ENCODE data around the gene NELL1.

Gene NELL1

GRCh38 chr11:21465203-21465602, 795.8 kb downstream of the NELL1 start:
- TF ChIP-seq POLR2AphosphoS5 (IDR thresholded peaks at IDR 0.05; ENCODE audit: low read depth, low read length) (no peak), SIN3A (IDR thresholded peaks at IDR 0.05; ENCODE audit: borderline replicate concordance, insufficient read depth, low read length) (no peak), FOXP2 (optimal IDR thresholded peaks at IDR 0.05; ENCODE audit: borderline replicate concordance, extremely low read depth, extremely low read length, insufficient read depth) (no peak), TAF1 (IDR thresholded peaks at IDR 0.05; ENCODE audit: borderline replicate concordance, insufficient read depth, low read length) (no peak)
- TF ChIP-seq, protein P1, sequence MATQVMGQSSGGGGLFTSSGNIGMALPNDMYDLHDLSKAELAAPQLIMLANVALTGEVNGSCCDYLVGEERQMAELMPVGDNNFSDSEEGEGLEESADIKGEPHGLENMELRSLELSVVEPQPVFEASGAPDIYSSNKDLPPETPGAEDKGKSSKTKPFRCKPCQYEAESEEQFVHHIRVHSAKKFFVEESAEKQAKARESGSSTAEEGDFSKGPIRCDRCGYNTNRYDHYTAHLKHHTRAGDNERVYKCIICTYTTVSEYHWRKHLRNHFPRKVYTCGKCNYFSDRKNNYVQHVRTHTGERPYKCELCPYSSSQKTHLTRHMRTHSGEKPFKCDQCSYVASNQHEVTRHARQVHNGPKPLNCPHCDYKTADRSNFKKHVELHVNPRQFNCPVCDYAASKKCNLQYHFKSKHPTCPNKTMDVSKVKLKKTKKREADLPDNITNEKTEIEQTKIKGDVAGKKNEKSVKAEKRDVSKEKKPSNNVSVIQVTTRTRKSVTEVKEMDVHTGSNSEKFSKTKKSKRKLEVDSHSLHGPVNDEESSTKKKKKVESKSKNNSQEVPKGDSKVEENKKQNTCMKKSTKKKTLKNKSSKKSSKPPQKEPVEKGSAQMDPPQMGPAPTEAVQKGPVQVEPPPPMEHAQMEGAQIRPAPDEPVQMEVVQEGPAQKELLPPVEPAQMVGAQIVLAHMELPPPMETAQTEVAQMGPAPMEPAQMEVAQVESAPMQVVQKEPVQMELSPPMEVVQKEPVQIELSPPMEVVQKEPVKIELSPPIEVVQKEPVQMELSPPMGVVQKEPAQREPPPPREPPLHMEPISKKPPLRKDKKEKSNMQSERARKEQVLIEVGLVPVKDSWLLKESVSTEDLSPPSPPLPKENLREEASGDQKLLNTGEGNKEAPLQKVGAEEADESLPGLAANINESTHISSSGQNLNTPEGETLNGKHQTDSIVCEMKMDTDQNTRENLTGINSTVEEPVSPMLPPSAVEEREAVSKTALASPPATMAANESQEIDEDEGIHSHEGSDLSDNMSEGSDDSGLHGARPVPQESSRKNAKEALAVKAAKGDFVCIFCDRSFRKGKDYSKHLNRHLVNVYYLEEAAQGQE (IDR thresholded peaks at IDR 0.05; ENCODE audit: insufficient read depth in 1 of 2, low read depth in 2 of 2, low read length in 2 of 2), result no peak

- no peak for TF ChIP-seq TAF1 (IDR thresholded peaks at IDR 0.05; ENCODE audit: borderline replicate concordance, insufficient read depth, low read length)
- no peak for TF ChIP-seq SIN3A (IDR thresholded peaks at IDR 0.05; ENCODE audit: borderline replicate concordance, insufficient read depth, low read length)
- TF ChIP-seq, protein P1 (IDR thresholded peaks at IDR 0.05; ENCODE audit: insufficient read depth in 1 of 2, low read depth in 2 of 2, low read length in 2 of 2), result no peak
- no peak for TF ChIP-seq FOXP2 (optimal IDR thresholded peaks at IDR 0.05; ENCODE audit: borderline replicate concordance, extremely low read depth, extremely low read length, insufficient read depth)
- no peak for TF ChIP-seq POLR2AphosphoS5 (IDR thresholded peaks at IDR 0.05; ENCODE audit: low read depth, low read length)
Measured at GRCh38 chr11:21465920-21466319, 796.5 kb downstream of the NELL1 start.

- TF ChIP-seq SIN3A (IDR thresholded peaks at IDR 0.05; ENCODE audit: borderline replicate concordance, insufficient read depth, low read length) (no peak), FOXP2 (optimal IDR thresholded peaks at IDR 0.05; ENCODE audit: borderline replicate concordance, extremely low read depth, extremely low read length, insufficient read depth) (no peak), POLR2AphosphoS5 (IDR thresholded peaks at IDR 0.05; ENCODE audit: low read depth, low read length) (no peak), TAF1 (IDR thresholded peaks at IDR 0.05; ENCODE audit: borderline replicate concordance, insufficient read depth, low read length) (no peak)
- TF ChIP-seq, protein P1 (IDR thresholded peaks at IDR 0.05; ENCODE audit: insufficient read depth in 1 of 2, low read depth in 2 of 2, low read length in 2 of 2), result no peak
Measured at GRCh38 chr11:21470521-21470920, 801.1 kb downstream of the NELL1 start.

DNA sequence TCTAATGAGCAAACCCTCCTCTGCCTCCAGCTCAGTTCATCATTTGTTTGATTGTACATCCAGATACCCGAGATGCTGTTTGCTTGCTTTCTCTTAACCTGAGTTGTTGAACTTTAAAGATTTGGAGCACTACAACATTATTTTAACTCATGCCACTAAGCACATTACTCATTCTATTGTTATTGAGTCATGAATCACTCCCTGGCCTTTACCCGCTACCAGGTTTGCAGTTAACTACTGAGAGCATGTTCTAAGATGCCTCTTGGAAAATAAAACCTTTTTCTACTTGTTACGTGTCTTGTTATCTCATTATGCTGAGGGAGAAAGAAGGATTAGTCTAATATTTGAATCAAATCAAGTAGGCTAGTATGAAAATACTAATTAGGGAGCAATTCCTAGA, 802.9 kb downstream of the NELL1 start:
- TF ChIP-seq TAF1 (IDR thresholded peaks at IDR 0.05; ENCODE audit: borderline replicate concordance, insufficient read depth, low read length) (no peak), FOXP2 (optimal IDR thresholded peaks at IDR 0.05; ENCODE audit: borderline replicate concordance, extremely low read depth, extremely low read length, insufficient read depth) (no peak), POLR2AphosphoS5 (IDR thresholded peaks at IDR 0.05; ENCODE audit: low read depth, low read length) (no peak), SIN3A (IDR thresholded peaks at IDR 0.05; ENCODE audit: borderline replicate concordance, insufficient read depth, low read length) (no peak)
- TF ChIP-seq, protein P1 (IDR thresholded peaks at IDR 0.05; ENCODE audit: insufficient read depth in 1 of 2, low read depth in 2 of 2, low read length in 2 of 2), result no peak

DNA sequence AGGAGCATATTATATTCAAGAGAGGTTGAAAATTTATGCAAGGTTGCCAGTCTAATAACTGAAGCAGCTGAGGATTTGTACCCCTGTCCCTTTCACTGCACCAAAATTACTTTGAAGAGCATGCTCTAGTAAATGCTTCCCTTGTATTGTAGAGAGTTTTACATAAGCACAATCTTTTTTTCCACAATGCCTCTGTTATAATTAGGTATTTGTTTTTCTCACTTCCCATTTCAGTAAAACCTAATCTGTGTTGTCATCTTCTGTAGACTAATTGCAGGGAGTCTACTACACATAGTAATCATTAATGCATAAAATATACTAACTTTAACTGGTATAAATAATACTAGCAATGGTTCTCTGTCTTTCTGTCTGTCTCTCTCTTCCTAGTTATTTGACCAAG, 805.1 kb downstream of the NELL1 start:
- no peak for TF ChIP-seq POLR2AphosphoS5 (IDR thresholded peaks at IDR 0.05; ENCODE audit: low read depth, low read length)
- no peak for TF ChIP-seq TAF1 (IDR thresholded peaks at IDR 0.05; ENCODE audit: borderline replicate concordance, insufficient read depth, low read length)
- TF ChIP-seq, protein P1 (IDR thresholded peaks at IDR 0.05; ENCODE audit: insufficient read depth in 1 of 2, low read depth in 2 of 2, low read length in 2 of 2), result no peak
